Fibroblast of mammary gland (primary cell): Measurements from ENCODE around the gene CPSF3.

Source experiments
- DNase-seq: peaks from one replicate; pipeline ENCODE4 v3.0.0-alpha.2; 2010; ENCODE audit warnings: low read depth
- H3K4me3 ChIP-seq: 2 replicates; pipeline ENCODE4 v1.5.1; 2011; ENCODE audit warnings: low read depth, mild to moderate bottlenecking, low read length, moderate library complexity; ENCODE audit not compliant: control insufficient read depth
- TF ChIP-seq, protein P1 (sequence below): conservative IDR thresholded peaks from 2 replicates; pipeline ENCODE4 v1.5.1; 2011; ENCODE audit warnings: low read depth, low read length, inconsistent platforms; ENCODE audit not compliant: control insufficient read depth, insufficient read depth

CPSF3 gene

DNA sequence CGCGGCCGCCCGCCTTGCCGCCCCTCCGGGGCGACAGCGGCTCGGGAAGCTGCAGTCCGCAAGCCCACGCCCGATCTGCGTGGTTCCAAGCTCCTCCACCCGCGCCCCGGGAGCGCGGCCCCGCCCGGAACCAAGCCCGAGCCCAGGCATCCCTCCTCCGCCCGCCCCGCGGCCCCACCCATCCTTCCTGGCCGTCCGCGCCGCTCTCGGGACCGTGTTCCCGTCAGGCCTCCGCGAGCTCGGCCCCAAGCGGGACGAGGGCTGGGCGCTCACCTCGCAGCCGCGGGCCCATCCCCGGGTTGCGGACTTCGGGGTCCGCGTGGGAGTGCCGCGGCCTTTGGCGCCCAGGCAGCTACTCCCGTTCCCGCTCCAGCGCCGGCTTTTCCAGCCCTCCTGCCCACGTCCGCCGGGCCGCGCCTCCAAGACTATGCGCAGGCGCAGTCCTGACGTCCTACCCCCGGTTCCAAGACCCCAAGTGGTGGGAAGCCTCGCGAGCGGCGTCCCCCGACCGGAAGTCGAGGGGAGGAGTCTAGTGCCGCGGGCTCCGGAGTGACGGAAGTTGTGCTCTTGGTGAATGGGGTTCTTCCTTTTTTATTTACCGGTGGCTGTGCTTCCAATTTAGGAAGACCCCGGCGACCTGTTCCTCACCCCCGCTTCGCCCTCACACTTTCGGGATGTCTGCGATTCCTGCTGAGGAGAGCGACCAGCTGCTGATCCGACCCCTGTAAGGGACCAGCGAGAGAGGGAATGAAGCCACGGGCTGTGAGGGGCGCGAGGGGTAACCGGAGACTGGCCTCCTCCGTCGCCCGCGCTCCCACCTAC, at the start of gene CPSF3, which contains the start of gene ITGB1BP1:
Gene CPSF3, plus strand, starts transcription at position 555 of the 822 bp plus-strand sequence. Its CDS starts 120 bp downstream, at position 675.
Gene ITGB1BP1, minus strand, starts transcription at position 429 of the 822 bp plus-strand sequence. CDS start 4,831 bp downstream, outside the sequence.
- H3K4me3 ChIP-seq = peak within 1 kb of the TSS; percentile 99
- peak; percentile 96 for DNase-seq
- TF ChIP-seq, protein P1, sequence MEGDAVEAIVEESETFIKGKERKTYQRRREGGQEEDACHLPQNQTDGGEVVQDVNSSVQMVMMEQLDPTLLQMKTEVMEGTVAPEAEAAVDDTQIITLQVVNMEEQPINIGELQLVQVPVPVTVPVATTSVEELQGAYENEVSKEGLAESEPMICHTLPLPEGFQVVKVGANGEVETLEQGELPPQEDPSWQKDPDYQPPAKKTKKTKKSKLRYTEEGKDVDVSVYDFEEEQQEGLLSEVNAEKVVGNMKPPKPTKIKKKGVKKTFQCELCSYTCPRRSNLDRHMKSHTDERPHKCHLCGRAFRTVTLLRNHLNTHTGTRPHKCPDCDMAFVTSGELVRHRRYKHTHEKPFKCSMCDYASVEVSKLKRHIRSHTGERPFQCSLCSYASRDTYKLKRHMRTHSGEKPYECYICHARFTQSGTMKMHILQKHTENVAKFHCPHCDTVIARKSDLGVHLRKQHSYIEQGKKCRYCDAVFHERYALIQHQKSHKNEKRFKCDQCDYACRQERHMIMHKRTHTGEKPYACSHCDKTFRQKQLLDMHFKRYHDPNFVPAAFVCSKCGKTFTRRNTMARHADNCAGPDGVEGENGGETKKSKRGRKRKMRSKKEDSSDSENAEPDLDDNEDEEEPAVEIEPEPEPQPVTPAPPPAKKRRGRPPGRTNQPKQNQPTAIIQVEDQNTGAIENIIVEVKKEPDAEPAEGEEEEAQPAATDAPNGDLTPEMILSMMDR = no peak

DNA sequence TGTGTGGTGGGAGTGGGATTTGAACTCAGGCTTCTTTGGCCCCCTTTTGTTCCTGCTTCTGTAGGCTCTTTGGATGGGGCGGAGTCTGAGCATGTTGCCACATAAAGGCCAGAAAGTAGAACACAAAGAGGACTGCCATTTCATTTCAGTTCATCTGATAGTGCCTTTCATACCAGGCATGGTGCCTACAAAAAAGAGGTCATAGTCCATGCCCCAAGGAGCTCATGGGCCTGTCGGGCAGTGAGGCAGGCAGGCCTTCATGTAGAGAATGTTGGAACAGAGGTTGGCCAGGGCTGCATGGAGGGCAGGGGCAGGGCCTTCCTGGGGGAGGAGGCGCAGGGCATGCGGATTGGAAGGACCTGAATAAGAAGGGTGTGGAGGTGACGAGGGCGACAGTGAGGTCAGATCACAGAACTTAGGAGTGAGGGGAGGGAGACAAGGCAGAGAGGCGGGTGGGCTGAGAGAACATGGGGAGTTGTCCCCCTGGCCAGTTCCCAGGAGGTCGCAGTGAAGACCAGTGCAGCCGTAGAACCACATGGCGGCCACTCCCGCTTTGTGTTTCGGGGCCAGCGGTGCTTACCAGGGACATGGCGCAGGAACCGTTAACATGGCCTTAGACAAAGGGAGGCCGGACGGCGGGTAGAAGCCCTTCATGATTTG, 49.3 kb upstream of the CPSF3 start:
- TF ChIP-seq, protein P1 = no peak
- DNase-seq = no peak

DNA sequence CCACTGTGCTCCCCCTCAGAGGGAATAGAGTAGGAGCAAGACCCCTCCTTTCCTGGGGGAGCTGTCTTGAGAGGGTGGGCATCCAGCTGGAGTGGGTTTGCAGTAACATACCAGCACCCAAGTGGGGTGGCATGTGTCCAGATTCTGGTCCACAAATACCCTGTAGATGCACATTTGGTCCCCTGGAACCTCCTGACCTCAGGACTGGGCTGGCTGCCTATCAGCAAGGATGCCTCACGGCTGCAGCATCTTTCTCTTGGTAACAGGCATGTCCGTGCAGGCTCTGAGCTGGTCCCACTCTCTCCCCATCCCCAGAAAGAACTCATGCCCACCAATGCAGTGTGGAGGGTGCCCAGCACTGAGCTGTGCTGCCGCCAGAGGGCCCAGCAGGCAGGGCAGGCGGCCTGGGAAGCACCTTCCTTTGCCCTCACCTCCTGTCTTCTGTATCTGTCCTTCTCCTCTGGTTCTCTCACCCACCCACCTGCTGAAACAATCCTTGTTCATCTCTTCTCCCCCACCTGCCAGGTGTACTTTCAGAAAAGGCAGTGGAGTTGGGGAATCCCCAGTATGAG, 47.5 kb upstream of the CPSF3 start:
- no peak for DNase-seq
- H3K4me3 ChIP-seq = no peak overlapping the region
- TF ChIP-seq, protein P1 = no peak

More for the DNA sequence above, 49.3 kb upstream of the CPSF3 start:
- no peak overlapping the region for H3K4me3 ChIP-seq

DNA sequence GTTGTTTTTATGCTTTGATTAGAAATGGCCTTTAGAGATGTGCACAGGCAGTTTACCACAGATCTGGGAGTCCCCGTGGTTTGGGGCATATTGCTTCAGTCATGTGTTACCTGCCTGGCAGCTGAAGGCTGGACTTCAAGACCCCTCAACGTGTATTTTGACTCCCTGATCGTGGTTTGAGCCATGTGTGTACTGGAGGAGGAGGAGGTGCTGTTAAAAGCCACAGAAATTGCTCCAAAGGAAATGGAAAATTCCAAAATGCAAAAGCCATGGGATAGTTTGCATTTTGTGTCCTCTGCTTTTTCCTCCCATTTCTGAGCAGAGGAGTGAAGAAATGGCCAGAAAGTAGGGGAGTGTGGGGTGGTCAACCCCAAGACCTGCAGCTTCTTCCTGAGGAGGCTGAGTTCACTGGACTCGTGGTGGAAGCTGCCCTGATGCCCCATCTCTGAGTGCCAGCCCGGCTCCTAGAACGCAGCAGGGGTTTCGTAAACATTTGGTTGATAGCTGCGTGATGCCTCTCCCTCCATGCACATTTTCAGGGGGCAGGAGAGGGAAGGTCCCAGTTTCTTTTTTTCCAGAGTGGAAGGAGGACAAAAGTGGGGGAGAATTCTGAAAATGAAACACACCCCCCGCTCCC, 45.9 kb upstream of the CPSF3 start:
- H3K4me3 ChIP-seq = no peak overlapping the region
- no peak for DNase-seq
- TF ChIP-seq, protein P1 = no peak

DNA sequence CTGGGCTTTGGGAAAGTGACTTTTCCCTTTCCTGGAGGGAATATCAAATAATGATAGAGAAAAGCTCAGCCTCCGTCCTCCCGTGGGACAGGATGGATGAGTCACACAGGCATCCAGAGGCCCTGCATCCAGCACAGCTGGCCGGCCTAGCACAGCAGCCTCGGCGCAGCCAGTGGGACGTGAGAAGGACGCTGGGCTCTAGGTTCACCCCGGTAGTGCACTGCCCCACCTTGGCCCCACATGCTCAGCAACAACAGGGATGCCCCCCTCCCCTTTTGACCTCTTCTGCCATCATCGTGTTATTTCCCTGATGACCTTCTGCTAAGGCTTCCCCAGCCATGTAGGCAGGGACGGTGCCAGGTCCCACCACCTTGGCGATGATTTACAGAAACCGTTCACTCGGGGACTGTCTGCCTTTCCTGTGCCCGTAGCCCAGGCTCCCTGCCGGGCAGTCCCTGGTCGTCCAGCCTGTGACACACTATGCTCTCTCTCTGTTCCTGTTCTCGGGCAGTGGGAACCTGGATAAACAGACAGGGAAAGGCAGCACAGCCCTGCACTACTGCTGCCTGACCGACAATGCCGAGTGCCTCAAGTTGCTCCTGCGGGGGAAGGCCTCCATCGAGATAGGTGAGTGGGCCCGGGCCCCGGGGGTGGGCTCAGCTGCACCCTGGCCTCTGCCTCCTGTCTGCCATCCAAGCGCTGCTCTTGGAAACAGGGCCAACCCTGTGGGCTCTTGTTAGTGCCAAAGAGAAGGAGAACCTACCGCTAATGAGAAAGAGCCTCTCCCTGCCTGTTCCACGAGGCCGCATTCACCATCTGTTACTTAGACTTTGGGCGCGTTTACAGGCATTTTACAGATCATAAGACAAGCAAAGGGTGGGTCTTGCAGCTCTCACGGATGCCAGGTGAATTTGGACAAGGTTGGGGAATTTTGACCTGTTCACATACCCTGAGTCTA, 44.7 kb upstream of the CPSF3 start:
- peak; percentile 89 for DNase-seq
- TF ChIP-seq, protein P1 = no peak
- no peak overlapping the region for H3K4me3 ChIP-seq
